ENCODE results near the gene CENPB. TPM values are rescaled to one million over a fixed set of nuclear protein-coding genes. Genes with fewer than 3 reads are reported as not detected.

CENPB gene
- polyA plus RNA-seq, 1 of the 3 experiments (the other 2 are of a cell fraction) = 41.2 TPM

DNA sequence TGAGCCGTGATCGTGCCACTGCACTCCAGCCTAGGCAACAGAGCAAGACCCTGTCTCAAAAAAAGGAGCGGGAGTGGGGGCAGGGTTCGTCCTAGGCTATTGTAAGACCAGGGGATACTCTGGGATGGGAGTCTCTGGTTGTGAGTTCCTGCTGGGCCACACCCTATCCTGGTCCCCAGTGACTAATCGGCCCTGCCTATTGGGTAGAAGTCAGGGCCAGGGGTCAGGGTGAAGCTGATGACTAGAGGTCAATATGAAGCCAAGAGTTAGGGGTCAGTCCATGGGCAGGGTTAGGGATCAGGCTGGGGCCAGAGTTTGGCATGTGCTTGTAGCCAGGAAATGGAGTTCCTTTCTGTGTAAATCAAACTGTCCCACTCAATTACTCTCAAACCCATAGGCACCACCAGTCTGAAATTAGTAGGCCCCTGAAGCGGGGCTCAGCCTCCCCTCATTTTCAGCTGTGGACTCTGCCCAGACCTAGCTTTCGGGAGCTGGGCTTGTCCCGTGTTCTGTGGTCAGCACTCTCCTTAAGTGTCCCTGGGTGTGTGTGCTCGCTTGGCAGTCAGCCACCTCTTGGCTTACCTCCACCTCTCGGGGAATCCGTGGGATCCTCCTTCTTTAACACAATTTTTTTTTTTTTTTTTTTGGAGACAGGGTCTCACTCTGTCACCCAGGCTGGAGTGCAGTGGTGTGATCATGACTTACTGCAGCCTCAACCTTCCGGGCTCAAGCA, 52.3 kb downstream of the CENPB start:
- Histone ChIP-seq H3K27ac (ENCODE audit: low read depth in 2 of 2, low read length in 1 of 2) (no peak overlapping the region), H3K4me3 (ENCODE audit: low read depth in 2 of 2, low read length in 1 of 2) (no peak overlapping the region), H3K4me1 (ENCODE audit: control insufficient read depth in 1 of 2, insufficient read depth in 2 of 2, low read depth in 1 of 2, low read length in 1 of 2) (peaks cover 0 to 2% of the 10 kb centered on the region in 2 experiments; a peak in 1 of 4 replicates), H3K9ac (no peak overlapping the region), H3K4me2 (no peak overlapping the region), H4K20me1 (ENCODE audit: insufficient read depth) (no peaks in the 10 kb centered on the region), H2AFZ (ENCODE audit: low read depth) (no peak overlapping the region), H3K36me3 (replicated peaks in 1 of 2; ENCODE audit: control insufficient read depth in 1 of 2, insufficient read depth in 2 of 2, low read length in 1 of 2) (no peaks in the 10 kb centered on the region), H3K27me3 (ENCODE audit: insufficient read depth) (peaks cover 6% of the 10 kb centered on the region; the same call in 1 of the 2 replicates), H3K9me3 (no peaks in the 10 kb centered on the region), H3F3A (replicated peaks; ENCODE audit: insufficient read depth) (no peaks in the 10 kb centered on the region), H3K79me2 (ENCODE audit: insufficient read depth) (no peaks in the 10 kb centered on the region), H3K9me2 (no peaks in the 10 kb centered on the region)
- CTCF ChIA-PET = no interaction called here
- POLR2A ChIA-PET = no interaction called here
- TF ChIP-seq SMC3 (IDR thresholded peaks at IDR 0.05; ENCODE audit: low read depth, low read length) (no peak), NRF1 (IDR thresholded peaks at IDR 0.05; ENCODE audit: low read depth, low read length) (no peak), EZH2phosphoT487 (IDR thresholded peaks at IDR 0.05; ENCODE audit: borderline replicate concordance, low read depth) (no peak), NFIC (IDR thresholded peaks at IDR 0.05; ENCODE audit: borderline replicate concordance) (no peak), GABPA (IDR thresholded peaks at IDR 0.05; ENCODE audit: low read depth) (no peak)
- TF ChIP-seq, protein P1, sequence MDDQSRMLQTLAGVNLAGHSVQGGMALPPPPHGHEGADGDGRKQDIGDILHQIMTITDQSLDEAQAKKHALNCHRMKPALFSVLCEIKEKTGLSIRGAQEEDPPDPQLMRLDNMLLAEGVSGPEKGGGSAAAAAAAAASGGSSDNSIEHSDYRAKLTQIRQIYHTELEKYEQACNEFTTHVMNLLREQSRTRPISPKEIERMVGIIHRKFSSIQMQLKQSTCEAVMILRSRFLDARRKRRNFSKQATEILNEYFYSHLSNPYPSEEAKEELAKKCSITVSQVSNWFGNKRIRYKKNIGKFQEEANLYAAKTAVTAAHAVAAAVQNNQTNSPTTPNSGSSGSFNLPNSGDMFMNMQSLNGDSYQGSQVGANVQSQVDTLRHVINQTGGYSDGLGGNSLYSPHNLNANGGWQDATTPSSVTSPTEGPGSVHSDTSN (IDR thresholded peaks at IDR 0.05) = no peak
- no peak for DNase-seq
- WGBS (ENCODE audit: low lambda C conversion rate) = 79% methylated on average over 11 of the region's 12 CpGs

Other genes with a start within 250 kb of the CENPB start
- not detected in 2 replicates for gene GFRA4, start 123.3 kb downstream of the CENPB start, polyA plus RNA-seq (2012; rRNA removed)
- gene ADAM33, start 104.7 kb downstream of the CENPB start, polyA plus RNA-seq (2012; rRNA removed) = 4.8 and 5.0 TPM in 2 replicates
- gene SIGLEC1, start 74.1 kb downstream of the CENPB start, polyA plus RNA-seq (2012; rRNA removed) = not detected in 2 replicates
- gene HSPA12B, start 54.1 kb downstream of the CENPB start, polyA plus RNA-seq (2012; rRNA removed) = 0.24 and 0.46 TPM in 2 replicates
- 59.9 and 73.9 TPM in 2 replicates for gene ADISSP, start 19.0 kb downstream of the CENPB start, polyA plus RNA-seq (2012; rRNA removed)
- gene SPEF1, start 5.3 kb downstream of the CENPB start, polyA plus RNA-seq (2012; rRNA removed) = 1.6 and 1.8 TPM in 2 replicates
- gene CDC25B, start 9.6 kb upstream of the CENPB start, polyA plus RNA-seq (2012; rRNA removed) = 41.5 and 56.5 TPM in 2 replicates
- gene AP5S1, start 33.8 kb upstream of the CENPB start, polyA plus RNA-seq (2012; rRNA removed) = 8.6 and 10.3 TPM in 2 replicates
- 9.1 and 10.5 TPM in 2 replicates for gene MAVS, start 60.1 kb upstream of the CENPB start, polyA plus RNA-seq (2012; rRNA removed)
- 17.7 and 23.3 TPM in 2 replicates for gene PANK2, start 102.6 kb upstream of the CENPB start, polyA plus RNA-seq (2012; rRNA removed)
- gene RNF24, start 228.8 kb upstream of the CENPB start, polyA plus RNA-seq (2012; rRNA removed) = 6.9 and 7.9 TPM in 2 replicates